PFSK-1 (cell line): ENCODE results near the gene AP4B1.

Source experiments
- FOXP2 ChIP-seq: optimal IDR thresholded peaks from 2 replicates; pipeline ENCODE3; 2011; ENCODE audit warnings: borderline replicate concordance, control low read depth, inconsistent platforms; ENCODE audit not compliant: insufficient read depth; ENCODE audit errors: extremely low read length, extremely low read depth
- POLR2AphosphoS5 ChIP-seq: IDR thresholded peaks from 2 replicates; pipeline ENCODE4 v1.6.1; 2012; ENCODE audit warnings: low read depth, mild to moderate bottlenecking, control low read depth, low read length, moderate library complexity
- TAF1 ChIP-seq: IDR thresholded peaks from 2 replicates; pipeline ENCODE4 v1.6.1; 2012; ENCODE audit warnings: low read length, control low read depth, borderline replicate concordance; ENCODE audit not compliant: insufficient read depth
- TF ChIP-seq, protein P1 (sequence below), 2 experiments: IDR thresholded peaks; 2 replicates each; pipeline versions ENCODE4 v1.6.1 to v1.8.0; 2011 to 2012; ENCODE audit warnings: low read depth in 2 of 2, low read length in 2 of 2, control low read depth in 1 of 2, inconsistent platforms in 1 of 2, mild to moderate bottlenecking in 1 of 2, moderate library complexity in 1 of 2; ENCODE audit not compliant: insufficient read depth in 1 of 2

DNA sequence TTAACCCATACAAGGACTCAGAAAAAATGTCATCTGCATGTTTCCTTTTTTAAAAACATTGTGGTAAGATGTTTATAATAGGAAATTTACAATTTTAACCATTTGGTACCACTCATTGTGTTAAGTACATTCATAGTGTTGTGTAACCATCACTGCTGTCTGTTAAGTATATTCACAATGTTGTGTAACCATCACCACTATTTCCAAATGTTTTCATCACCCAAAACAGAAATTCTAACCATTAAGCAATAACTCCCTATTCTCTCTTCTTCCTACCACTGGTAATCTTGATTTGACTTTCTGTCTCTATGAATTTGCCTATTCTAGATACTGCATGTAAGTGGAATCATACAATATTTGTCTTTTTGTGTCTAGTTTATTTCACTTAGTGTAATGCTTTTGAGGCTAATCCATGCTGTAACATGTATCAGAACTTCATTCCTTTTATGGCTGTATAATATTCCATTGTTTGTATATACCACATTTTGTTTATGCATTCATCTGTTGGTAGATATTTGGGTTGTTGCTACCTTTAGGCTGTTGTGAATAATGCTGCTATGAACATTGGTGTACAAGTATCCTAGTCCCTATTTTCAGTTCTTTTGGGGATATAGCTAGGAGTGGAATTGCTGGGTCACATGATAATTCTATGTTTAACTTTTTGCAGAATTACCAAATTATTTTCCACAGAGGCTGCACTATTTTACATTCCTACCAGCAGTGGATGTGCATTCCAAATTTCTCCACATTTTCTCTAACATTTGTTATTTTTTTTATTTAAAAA, 38.6 kb upstream of the AP4B1 start:
- TF ChIP-seq POLR2AphosphoS5: no peak
- TF ChIP-seq TAF1: no peak
- TF ChIP-seq, protein P1, sequence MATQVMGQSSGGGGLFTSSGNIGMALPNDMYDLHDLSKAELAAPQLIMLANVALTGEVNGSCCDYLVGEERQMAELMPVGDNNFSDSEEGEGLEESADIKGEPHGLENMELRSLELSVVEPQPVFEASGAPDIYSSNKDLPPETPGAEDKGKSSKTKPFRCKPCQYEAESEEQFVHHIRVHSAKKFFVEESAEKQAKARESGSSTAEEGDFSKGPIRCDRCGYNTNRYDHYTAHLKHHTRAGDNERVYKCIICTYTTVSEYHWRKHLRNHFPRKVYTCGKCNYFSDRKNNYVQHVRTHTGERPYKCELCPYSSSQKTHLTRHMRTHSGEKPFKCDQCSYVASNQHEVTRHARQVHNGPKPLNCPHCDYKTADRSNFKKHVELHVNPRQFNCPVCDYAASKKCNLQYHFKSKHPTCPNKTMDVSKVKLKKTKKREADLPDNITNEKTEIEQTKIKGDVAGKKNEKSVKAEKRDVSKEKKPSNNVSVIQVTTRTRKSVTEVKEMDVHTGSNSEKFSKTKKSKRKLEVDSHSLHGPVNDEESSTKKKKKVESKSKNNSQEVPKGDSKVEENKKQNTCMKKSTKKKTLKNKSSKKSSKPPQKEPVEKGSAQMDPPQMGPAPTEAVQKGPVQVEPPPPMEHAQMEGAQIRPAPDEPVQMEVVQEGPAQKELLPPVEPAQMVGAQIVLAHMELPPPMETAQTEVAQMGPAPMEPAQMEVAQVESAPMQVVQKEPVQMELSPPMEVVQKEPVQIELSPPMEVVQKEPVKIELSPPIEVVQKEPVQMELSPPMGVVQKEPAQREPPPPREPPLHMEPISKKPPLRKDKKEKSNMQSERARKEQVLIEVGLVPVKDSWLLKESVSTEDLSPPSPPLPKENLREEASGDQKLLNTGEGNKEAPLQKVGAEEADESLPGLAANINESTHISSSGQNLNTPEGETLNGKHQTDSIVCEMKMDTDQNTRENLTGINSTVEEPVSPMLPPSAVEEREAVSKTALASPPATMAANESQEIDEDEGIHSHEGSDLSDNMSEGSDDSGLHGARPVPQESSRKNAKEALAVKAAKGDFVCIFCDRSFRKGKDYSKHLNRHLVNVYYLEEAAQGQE (IDR thresholded peaks at IDR 0.05; ENCODE audit: insufficient read depth in 1 of 2, low read depth in 2 of 2, low read length in 2 of 2): no peak
- TF ChIP-seq FOXP2: no peak
